ENCODE results near the gene MSH6.

Gene MSH6, protein sequence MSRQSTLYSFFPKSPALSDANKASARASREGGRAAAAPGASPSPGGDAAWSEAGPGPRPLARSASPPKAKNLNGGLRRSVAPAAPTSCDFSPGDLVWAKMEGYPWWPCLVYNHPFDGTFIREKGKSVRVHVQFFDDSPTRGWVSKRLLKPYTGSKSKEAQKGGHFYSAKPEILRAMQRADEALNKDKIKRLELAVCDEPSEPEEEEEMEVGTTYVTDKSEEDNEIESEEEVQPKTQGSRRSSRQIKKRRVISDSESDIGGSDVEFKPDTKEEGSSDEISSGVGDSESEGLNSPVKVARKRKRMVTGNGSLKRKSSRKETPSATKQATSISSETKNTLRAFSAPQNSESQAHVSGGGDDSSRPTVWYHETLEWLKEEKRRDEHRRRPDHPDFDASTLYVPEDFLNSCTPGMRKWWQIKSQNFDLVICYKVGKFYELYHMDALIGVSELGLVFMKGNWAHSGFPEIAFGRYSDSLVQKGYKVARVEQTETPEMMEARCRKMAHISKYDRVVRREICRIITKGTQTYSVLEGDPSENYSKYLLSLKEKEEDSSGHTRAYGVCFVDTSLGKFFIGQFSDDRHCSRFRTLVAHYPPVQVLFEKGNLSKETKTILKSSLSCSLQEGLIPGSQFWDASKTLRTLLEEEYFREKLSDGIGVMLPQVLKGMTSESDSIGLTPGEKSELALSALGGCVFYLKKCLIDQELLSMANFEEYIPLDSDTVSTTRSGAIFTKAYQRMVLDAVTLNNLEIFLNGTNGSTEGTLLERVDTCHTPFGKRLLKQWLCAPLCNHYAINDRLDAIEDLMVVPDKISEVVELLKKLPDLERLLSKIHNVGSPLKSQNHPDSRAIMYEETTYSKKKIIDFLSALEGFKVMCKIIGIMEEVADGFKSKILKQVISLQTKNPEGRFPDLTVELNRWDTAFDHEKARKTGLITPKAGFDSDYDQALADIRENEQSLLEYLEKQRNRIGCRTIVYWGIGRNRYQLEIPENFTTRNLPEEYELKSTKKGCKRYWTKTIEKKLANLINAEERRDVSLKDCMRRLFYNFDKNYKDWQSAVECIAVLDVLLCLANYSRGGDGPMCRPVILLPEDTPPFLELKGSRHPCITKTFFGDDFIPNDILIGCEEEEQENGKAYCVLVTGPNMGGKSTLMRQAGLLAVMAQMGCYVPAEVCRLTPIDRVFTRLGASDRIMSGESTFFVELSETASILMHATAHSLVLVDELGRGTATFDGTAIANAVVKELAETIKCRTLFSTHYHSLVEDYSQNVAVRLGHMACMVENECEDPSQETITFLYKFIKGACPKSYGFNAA (N-terminal part only)

GRCh38 chr2:47782671-47783485, at the start of gene MSH6:
TSS of gene MSH6 (plus strand) at chr2:47783145. CDS start at chr2:47783234, 89 bp downstream.
- FAIRE-seq: no peak

GRCh38 chr2:47735136-47735869, 47.6 kb upstream of the MSH6 start:
- no peak for FAIRE-seq

DNA sequence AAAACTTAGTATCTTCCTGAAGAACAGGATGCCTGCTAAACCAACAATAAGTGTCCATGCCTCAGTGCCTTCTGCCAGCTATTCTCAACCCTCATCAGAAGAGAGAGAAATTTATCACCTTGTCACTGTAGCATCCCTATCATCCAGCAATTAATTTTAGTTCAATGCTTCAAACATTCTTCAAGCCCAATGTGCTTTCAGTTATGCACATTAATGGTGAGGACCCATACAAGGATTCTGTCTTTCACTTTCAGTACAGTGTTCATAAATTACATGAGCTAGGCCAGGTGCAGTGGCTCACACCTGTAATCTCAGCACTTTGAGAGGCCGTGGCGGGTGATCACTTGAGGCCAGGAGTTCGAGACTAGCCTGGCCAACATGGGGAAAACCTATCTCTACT, 47.0 kb upstream of the MSH6 start:
- no peak for FAIRE-seq

DNA sequence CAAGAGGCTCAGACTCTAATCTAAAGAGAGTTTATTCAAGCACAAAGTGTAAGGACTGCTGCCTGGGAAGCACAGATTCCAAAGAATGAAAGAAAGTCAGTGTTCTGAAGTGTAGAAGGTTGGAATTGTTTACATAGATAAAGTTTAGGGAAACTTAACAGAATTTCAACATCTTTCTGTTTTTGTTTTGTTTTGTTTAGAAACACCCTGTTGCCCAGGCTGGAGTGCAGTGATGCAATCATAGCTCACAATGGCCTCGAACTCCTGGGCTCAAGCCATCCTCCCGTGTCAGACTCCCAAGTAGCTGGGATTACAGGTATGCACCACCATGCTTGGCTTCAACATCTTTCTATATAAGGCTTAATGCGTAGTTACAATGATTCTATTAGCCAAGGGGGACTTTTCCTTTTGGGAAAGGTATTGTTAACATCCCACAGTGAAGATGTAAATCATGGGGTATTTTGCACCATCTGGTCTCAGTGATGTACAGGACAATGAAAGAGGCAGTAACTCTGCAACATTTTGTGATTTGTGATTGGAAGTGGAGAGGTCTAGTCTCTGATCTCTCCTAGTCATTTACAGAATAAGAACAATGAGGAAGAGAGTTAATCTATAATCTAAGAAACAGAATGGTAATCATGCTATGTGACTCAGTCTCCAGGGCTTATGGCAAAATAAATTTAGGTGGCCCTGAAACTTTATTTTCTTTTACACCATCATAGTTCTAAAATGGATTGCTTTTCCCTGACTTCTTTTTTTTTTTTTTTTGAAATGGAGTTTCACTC, 45.6 kb upstream of the MSH6 start:
- FAIRE-seq: no peak

DNA sequence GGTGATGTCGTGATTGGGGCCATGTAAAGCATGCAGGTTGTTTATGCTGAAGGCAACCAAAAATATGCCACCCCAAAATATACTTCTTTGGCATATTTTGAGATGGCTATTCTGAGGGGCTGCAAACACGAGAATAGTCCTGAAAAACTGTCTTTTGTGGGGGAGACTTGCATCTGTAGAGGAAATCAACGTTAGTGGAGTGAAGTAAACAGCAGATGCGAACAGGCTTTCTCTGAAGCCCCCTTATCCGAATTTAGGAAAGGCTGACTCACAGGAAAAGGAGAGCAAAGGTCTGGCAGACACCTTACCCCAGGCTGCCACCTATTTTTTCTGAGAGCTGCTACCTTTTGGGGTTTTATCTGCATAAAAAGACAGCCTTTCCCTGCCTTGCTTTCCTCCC, 44.6 kb upstream of the MSH6 start:
- FAIRE-seq: no peak

DNA sequence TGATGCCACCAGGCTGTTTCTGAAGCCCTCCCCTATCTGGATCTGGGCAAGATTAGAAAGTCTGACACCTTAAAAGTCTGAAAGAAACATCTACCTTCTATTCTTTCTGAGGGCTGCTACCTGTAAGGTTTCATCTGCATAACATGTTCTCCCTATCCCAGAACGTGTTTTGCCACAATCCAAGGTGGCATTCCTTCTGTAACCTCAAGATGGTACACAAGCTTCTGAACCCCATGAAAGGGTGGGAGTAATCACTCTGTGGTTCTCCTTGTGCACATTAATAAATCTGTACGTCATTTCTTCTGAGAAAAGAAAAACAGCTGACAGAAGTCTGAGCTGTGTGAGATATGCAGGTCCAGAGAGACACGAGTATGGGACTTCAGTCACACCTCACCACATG, 41.8 kb upstream of the MSH6 start:
- no peak for FAIRE-seq

DNA sequence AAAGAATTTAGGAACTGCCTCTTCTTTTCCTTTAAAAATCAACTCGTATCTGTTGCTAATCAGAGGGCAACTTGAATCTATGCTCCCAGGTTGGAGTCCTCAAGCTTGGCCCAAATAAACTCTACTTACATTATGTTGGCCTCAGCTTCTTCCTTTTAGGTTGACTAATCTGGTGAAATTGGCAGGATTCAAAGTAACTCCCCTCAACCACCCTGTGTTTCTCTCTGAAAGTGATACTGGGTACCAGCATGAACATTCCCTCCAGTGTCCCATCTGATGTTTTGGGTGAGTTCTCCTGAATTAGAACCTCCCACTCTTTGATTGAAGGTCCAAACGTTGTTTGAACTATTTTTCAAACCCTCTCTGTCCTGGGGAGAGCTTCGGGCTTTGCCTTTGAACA, 41.3 kb upstream of the MSH6 start:
- FAIRE-seq: no peak

- FAIRE-seq: no peak
Observed at GRCh38 chr2:47744074-47744473, 38.9 kb upstream of the MSH6 start.

GRCh38 chr2:47747878-47748277, 35.1 kb upstream of the MSH6 start:
- no peak for FAIRE-seq

GRCh38 chr2:47751856-47752414, 31.0 kb upstream of the MSH6 start:
- no peak for FAIRE-seq

GRCh38 chr2:47767497-47767844, 15.5 kb upstream of the MSH6 start:
- no peak for FAIRE-seq

GRCh38 chr2:47767880-47768609, 14.9 kb upstream of the MSH6 start:
- FAIRE-seq: no peak

DNA sequence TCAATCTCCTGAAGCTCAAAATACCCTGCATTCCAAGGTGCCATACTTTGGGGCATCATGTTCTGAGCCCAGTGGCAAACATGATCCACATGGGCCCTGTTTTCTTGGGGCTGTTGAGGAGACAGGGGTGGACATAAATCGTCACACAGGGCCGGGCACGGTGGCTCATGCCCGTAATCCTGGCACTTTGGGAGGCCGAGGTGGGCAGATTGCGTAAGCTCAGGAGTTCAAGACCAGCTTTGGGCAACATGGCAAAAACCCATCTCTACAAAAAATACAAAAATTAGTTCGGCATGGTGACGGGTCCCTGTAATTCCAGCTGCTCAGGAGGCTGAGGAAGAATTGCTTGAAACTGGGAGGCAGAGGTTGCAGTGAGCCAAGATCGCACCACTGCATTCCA, 13.6 kb upstream of the MSH6 start:
- FAIRE-seq: no peak

DNA sequence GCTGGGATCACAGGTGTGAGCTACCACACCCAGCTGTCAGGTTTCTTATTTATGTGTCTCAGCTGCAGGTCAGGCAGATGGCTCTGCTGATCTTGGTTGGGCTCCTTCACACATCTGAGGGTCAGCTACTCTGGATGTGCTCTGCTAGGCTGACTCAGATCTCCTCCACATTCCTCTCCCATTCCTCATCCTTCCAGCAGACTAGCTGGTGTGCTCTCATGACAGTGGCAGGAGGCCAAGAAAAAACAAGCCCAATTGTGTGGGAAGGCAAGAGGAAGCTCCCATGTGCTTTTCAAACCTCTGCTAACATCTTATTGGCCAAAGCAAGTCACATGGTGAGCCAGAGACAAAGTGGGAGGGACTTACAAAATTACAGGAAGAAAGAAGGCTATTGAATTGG, 11.7 kb upstream of the MSH6 start:
- FAIRE-seq: no peak

GRCh38 chr2:47772343-47772742, 10.6 kb upstream of the MSH6 start:
- no peak for FAIRE-seq

DNA sequence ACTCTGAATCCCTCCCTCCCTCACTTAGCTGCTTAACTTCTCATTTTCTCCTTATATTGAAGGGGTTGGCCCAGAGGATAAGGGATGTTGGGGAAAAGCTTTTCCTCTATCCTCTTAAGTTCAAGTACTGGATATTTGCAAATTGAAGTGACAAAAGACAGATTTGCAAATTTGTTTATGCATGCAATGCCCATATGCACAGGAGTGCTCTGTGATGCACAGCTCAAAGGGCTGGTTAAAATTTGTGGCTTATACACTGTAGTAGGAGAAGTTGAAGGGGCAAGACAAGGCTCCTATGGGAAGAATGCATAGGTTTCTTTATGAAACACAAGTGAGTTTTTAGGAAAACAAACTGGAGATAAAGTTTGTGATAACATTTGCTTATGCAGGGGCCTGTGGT, 8.4 kb upstream of the MSH6 start:
- FAIRE-seq: no peak

DNA sequence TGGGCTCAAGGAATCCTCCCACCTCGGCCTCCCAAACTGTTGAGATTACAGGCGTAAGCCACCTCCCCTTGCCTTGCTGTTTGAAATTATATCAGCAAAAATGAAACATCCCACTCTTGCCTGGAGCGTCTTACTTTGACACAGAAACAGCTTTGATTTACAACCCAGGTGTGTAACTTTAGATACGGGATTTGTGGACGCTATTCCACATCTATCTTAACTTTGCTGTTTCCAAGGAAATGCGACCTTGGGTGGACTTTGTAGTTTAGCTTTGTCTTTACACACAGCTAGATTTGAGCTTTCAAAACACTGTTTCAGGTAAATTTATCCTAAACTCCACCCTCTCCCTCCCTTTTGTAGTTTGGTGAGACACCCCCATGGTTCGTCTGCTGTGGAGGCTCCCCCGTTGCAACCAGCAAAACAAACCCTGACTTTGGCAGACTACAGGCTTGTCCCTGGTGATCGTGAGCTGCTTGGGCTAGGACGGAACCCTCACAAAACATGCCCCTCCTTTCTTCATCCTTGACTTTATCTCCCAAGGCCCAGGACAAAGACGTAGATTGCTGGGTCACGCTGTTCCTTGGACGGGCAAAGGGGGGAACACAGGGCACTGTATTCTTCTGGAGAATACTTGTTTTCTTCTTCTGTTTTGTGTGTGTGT, 5.5 kb upstream of the MSH6 start:
- FAIRE-seq: no peak

- FAIRE-seq: no peak
Observed at GRCh38 chr2:47778698-47779425, 4.1 kb upstream of the MSH6 start.

All from colon (tissue), 2 donors.